ENCODE measurements around the gene PRPSAP2. TPM values are rescaled to one million over a fixed set of nuclear protein-coding genes. Genes with fewer than 3 reads are reported as not detected.

The PRPSAP2 gene
- total and polyA plus RNA-seq, 2 of the 8 experiments (the other 6 are each of a cell fraction or from before 2014, with no cell fraction given) = 28.7 to 50.5 TPM

DNA sequence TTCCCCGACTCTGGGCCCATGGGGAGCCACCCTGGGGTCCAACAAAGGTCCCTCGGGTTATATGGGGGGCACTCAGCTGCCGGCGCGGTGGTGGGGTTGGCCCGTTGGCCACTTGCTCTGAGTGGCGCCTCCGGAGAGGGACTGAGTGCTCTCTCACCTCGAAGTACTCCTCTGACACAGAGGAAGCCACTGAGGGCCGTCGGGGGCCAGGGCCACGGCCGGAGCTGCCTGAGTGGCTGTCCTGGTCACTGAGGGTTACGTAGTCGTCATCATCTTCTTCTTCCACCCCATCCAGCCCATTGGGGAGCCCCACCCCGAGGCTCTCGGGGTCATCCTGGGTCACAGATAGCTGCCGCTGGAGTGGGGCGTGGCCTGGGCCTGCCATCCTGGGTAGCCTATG is 119.7 kb downstream of the PRPSAP2 start (continued):
- TF ChIP-seq SUZ12 (IDR thresholded peaks at IDR 0.05; ENCODE audit: low read length) = no peak
- TF ChIP-seq, protein P1, sequence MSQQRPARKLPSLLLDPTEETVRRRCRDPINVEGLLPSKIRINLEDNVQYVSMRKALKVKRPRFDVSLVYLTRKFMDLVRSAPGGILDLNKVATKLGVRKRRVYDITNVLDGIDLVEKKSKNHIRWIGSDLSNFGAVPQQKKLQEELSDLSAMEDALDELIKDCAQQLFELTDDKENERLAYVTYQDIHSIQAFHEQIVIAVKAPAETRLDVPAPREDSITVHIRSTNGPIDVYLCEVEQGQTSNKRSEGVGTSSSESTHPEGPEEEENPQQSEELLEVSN (IDR thresholded peaks at IDR 0.05) = no peak
- TF ChIP-seq ATF2 (IDR thresholded peaks at IDR 0.05; ENCODE audit: low read length) = no peak
- TF ChIP-seq FOSL1 (IDR thresholded peaks at IDR 0.05; ENCODE audit: insufficient read depth, low read depth, low read length) = no peak

Data from H1 (cell line).